NCI-H510A (cell line): ENCODE data around the gene CDKN2AIPNL.

Experiments used
- DNase-seq: peaks from one replicate; lab custom pipeline; 2025; lab: John Stamatoyannopoulos, UW

Gene CDKN2AIPNL

GRCh38 chr5:134411546-134412266 is at the start of gene CDKN2AIPNL:
TSS of gene CDKN2AIPNL (minus strand) at chr5:134411881. CDS start at chr5:134411854, 27 bp downstream.
- peak; percentile 86 for DNase-seq

GRCh38 chr5:134460551-134460950 is 48.9 kb upstream of the CDKN2AIPNL start:
- DNase-seq, result no peak

- DNase-seq, result no peak
Observed at GRCh38 chr5:134459491-134459890, 47.8 kb upstream of the CDKN2AIPNL start.

- peak; percentile 44 for DNase-seq
Observed at GRCh38 chr5:134459010-134459403, 47.3 kb upstream of the CDKN2AIPNL start.

- DNase-seq, result no peak
Observed at GRCh38 chr5:134458234-134459009, 46.7 kb upstream of the CDKN2AIPNL start.

GRCh38 chr5:134457801-134458200 is 46.1 kb upstream of the CDKN2AIPNL start:
- DNase-seq, result no peak

- DNase-seq, result no peak
Observed at GRCh38 chr5:134456825-134457224, 45.1 kb upstream of the CDKN2AIPNL start.

- DNase-seq, result no peak
Observed at GRCh38 chr5:134455466-134455865, 43.8 kb upstream of the CDKN2AIPNL start.

- DNase-seq, result no peak
Observed at GRCh38 chr5:134453016-134453415, 41.3 kb upstream of the CDKN2AIPNL start.

GRCh38 chr5:134451936-134452505 is 40.3 kb upstream of the CDKN2AIPNL start:
- DNase-seq, result no peak

GRCh38 chr5:134451225-134451935 is 39.7 kb upstream of the CDKN2AIPNL start:
- DNase-seq, result no peak

GRCh38 chr5:134450374-134450773 is 38.7 kb upstream of the CDKN2AIPNL start:
- no peak for DNase-seq

- no peak for DNase-seq
Observed at GRCh38 chr5:134449167-134449566, 37.5 kb upstream of the CDKN2AIPNL start.

- no peak for DNase-seq
Observed at GRCh38 chr5:134447815-134448520, 36.3 kb upstream of the CDKN2AIPNL start.

GRCh38 chr5:134446938-134447337 is 35.3 kb upstream of the CDKN2AIPNL start:
- DNase-seq, result no peak

GRCh38 chr5:134445856-134446818 is 34.5 kb upstream of the CDKN2AIPNL start:
- no peak for DNase-seq

GRCh38 chr5:134444941-134445471 is 33.3 kb upstream of the CDKN2AIPNL start:
- no peak for DNase-seq

GRCh38 chr5:134440201-134440755 is 28.6 kb upstream of the CDKN2AIPNL start:
- no peak for DNase-seq

GRCh38 chr5:134439210-134439654 is 27.6 kb upstream of the CDKN2AIPNL start:
- peak; percentile 96 for DNase-seq

- no peak for DNase-seq
Observed at GRCh38 chr5:134438721-134439123, 27.0 kb upstream of the CDKN2AIPNL start.
